Measurements from ENCODE around the gene FRMD4A.

DNA sequence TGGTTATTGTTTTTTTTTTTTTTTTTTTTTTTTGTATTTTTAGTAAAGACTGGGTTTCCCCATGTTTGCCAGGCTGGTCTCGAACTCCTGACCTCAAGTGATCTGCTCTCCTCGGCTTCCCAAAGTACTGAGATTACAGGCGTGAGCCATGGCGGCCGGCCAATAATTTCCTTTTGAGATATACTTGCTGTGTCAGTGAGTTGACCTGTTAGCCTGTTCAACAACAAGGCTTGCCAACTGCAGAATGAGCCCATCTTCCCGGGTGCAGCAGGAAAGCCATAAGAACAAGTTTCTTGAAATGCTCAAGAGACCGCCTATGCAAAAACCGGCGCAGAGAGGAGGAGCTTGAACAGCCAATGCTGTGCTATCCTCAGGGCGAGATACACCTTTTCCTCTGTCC lies 631.5 kb downstream of the FRMD4A start:
- TF ChIP-seq, protein P1, sequence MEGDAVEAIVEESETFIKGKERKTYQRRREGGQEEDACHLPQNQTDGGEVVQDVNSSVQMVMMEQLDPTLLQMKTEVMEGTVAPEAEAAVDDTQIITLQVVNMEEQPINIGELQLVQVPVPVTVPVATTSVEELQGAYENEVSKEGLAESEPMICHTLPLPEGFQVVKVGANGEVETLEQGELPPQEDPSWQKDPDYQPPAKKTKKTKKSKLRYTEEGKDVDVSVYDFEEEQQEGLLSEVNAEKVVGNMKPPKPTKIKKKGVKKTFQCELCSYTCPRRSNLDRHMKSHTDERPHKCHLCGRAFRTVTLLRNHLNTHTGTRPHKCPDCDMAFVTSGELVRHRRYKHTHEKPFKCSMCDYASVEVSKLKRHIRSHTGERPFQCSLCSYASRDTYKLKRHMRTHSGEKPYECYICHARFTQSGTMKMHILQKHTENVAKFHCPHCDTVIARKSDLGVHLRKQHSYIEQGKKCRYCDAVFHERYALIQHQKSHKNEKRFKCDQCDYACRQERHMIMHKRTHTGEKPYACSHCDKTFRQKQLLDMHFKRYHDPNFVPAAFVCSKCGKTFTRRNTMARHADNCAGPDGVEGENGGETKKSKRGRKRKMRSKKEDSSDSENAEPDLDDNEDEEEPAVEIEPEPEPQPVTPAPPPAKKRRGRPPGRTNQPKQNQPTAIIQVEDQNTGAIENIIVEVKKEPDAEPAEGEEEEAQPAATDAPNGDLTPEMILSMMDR (IDR thresholded peaks at IDR 0.05; ENCODE audit: insufficient read depth, low read length, poor library complexity, severe bottlenecking) = no peak
- TF ChIP-seq EZH2phosphoT487 (conservative IDR thresholded peaks at IDR 0.05; ENCODE audit: low read length) = no peak

Data from SU-DHL-6 (cell line).